Caco-2 (cell line): ENCODE data around the gene IGSF8. TPM values are rescaled to one million over a fixed set of nuclear protein-coding genes. Genes with fewer than 3 reads are reported as not detected.

Experiments
- BruUV-seq: library from RNA; stranded (reverse); fragments of 400-500 nt; replicated peaks from 2 replicates; lab custom pipeline; 2021; lab: Mats Ljungman, UMichigan
- CTCF ChIA-PET: fragments of 300-600 bp; sonication (Branson Sonifier 250); formaldehyde crosslinking; loops from one replicate; lab custom pipeline; 2022; ENCODE audit warnings: antibody characterized with exemption; lab: Charles Lee
- POLR2A ChIA-PET: fragments of 300-600 bp; sonication (Branson Sonifier 250); formaldehyde crosslinking; loops from one replicate; lab custom pipeline; 2022; ENCODE audit warnings: antibody characterized with exemption; lab: Charles Lee
- DNase-seq, 2 experiments: peaks; one replicate each; pipeline versions ENCODE4 v3.0.0 to v3.0.0-alpha.2; 2020 to 2022
- H3K27me3 ChIP-seq: replicated peaks from 2 replicates; pipeline ENCODE4 v1.6.0; 2011; ENCODE audit warnings: low read length; ENCODE audit not compliant: control insufficient read depth, insufficient read depth
- H3K36me3 ChIP-seq: 2 replicates; pipeline ENCODE4 v1.5.1; 2011; ENCODE audit warnings: low read length; ENCODE audit not compliant: control insufficient read depth, insufficient read depth
- H3K4me1 ChIP-seq: fragments of 250-450 bp; sonication (Bioruptor Pico); 2 replicates; pipeline ENCODE4 v1.5.1; 2020; ENCODE audit warnings: mild to moderate bottlenecking
- H3K4me3 ChIP-seq: 2 replicates; pipeline ENCODE4 v1.5.1; 2011; ENCODE audit warnings: low read depth, mild to moderate bottlenecking, control low read depth, low read length
- H3K9me3 ChIP-seq: fragments of 250-450 bp; sonication (Bioruptor Pico); 2 replicates; pipeline ENCODE4 v1.5.1; 2020; ENCODE audit warnings: mild to moderate bottlenecking, moderate library complexity
- H3K27ac Mint-ChIP-seq: one replicate; pipeline ENCODE4 v1.8.0; 2022; ENCODE audit warnings: mixed read lengths; ENCODE audit not compliant: unreplicated experiment
- H3K27me3 Mint-ChIP-seq: one replicate; pipeline ENCODE4 v1.8.0; 2022; ENCODE audit warnings: mixed read lengths; ENCODE audit not compliant: insufficient read depth, unreplicated experiment
- H3K36me3 Mint-ChIP-seq: one replicate; pipeline ENCODE4 v1.8.0; 2022; ENCODE audit warnings: mild to moderate bottlenecking, mixed read lengths; ENCODE audit not compliant: insufficient read depth, unreplicated experiment
- H3K4me1 Mint-ChIP-seq: one replicate; pipeline ENCODE4 v1.8.0; 2022; ENCODE audit warnings: low read depth, mixed read lengths; ENCODE audit not compliant: unreplicated experiment
- H3K4me3 Mint-ChIP-seq: one replicate; pipeline ENCODE4 v1.8.0; 2022; ENCODE audit warnings: mild to moderate bottlenecking, moderate library complexity, mixed read lengths; ENCODE audit not compliant: unreplicated experiment
- H3K9me3 Mint-ChIP-seq: one replicate; pipeline ENCODE4 v1.8.0; 2022; ENCODE audit warnings: mixed read lengths; ENCODE audit not compliant: unreplicated experiment
- CTCF ChIP-seq, 2 experiments: fragments of 200-600 bp in 1 of 2; IDR thresholded peaks; 1 replicate in 1 of 2; 2 replicates in 1 of 2; pipeline versions ENCODE4 v1.5.1 to v1.8.0; 2011 to 2022; ENCODE audit warnings: antibody characterized with exemption in 1 of 2, control low read depth in 1 of 2, inconsistent platforms in 1 of 2, low read depth in 1 of 2, low read length in 1 of 2, mild to moderate bottlenecking in 1 of 2, moderate library complexity in 1 of 2; ENCODE audit not compliant: insufficient read depth in 1 of 2, severe bottlenecking in 1 of 2, unreplicated experiment in 1 of 2
- intact Hi-C: fragments of 100-400 bp; cut with micrococcal nuclease; formaldehyde crosslinking; loops from one replicate; pipeline ENCODE4 v1.10.0; 2022; ENCODE audit not compliant: unreplicated experiment
- total RNA-seq: library from RNA; stranded (reverse); gene quantifications from 2 replicates; pipeline ENCODE4 v1.2.3, GENCODE V29; 2022

IGSF8 gene
- total RNA-seq, 1 experiment from 2014 or later = 15.4 TPM

GRCh38 chr1:160064746-160065145 lies 33.7 kb downstream of the IGSF8 start:
- Mint-ChIP-seq H3K27ac (no peak overlapping the region), H3K4me1 (no peaks in the 10 kb centered on the region), H3K9me3 (no peaks in the 10 kb centered on the region), H3K27me3 (peaks cover 3% of the 10 kb centered on the region), H3K4me3 (no peak overlapping the region), H3K36me3 (peaks cover 4% of the 10 kb centered on the region)
- Histone ChIP-seq H3K4me3 (no peak overlapping the region), H3K36me3 (no peaks in the 10 kb centered on the region), H3K4me1 (peaks cover 17% of the 10 kb centered on the region), H3K27me3 (no peaks in the 10 kb centered on the region), H3K9me3 (no peaks in the 10 kb centered on the region)
- no peak for TF ChIP-seq CTCF (IDR thresholded peaks at IDR 0.05; ENCODE audit: insufficient read depth in 1 of 2, low read depth in 1 of 2, low read length in 1 of 2, severe bottlenecking in 1 of 2, unreplicated experiment in 1 of 2)
- ChIA-PET POLR2A (no interaction called here), CTCF (no interaction called here)
- intact Hi-C loops = no loop called here
- no TSS peak for BruUV-seq
- DNase-seq = peak in 1 of 2 experiments; percentile 28

GRCh38 chr1:160064164-160064563 lies 34.3 kb downstream of the IGSF8 start:
- H3K27me3 ChIP-seq = no peaks in the 10 kb centered on the region
- peaks cover 15% of the 10 kb centered on the region for H3K4me1 ChIP-seq
- no peak for TF ChIP-seq CTCF (IDR thresholded peaks at IDR 0.05; ENCODE audit: insufficient read depth in 1 of 2, low read depth in 1 of 2, low read length in 1 of 2, severe bottlenecking in 1 of 2, unreplicated experiment in 1 of 2)
- no peak overlapping the region for H3K4me3 ChIP-seq
- Mint-ChIP-seq H3K9me3 (no peaks in the 10 kb centered on the region), H3K27me3 (peaks cover 5% of the 10 kb centered on the region), H3K27ac (no peak overlapping the region), H3K4me1 (no peaks in the 10 kb centered on the region), H3K36me3 (no peaks in the 10 kb centered on the region), H3K4me3 (no peak overlapping the region)
- H3K9me3 ChIP-seq = no peaks in the 10 kb centered on the region
- POLR2A ChIA-PET = interaction anchor here (0.6 kb wide), 1 partner anchor 10 kb away, joined by 3 read pairs; no protein-coding TSS in a partner anchor
- no peaks in the 10 kb centered on the region for H3K36me3 ChIP-seq
- DNase-seq = no peak
- intact Hi-C loops = no loop called here
- CTCF ChIA-PET = interaction anchor here (1.8 kb wide), 1 partner anchor 21 kb away, joined by 6 read pairs; no protein-coding TSS in a partner anchor
- no TSS peak for BruUV-seq

GRCh38 chr1:160063176-160063575 lies 35.2 kb downstream of the IGSF8 start:
- peaks cover 2% of the 10 kb centered on the region for H3K27me3 Mint-ChIP-seq
- BruUV-seq = no TSS peak
- Histone ChIP-seq H3K27me3 (no peaks in the 10 kb centered on the region), H3K36me3 (no peaks in the 10 kb centered on the region), H3K4me3 (no peak overlapping the region), H3K4me1 (peaks cover 15% of the 10 kb centered on the region), H3K9me3 (no peaks in the 10 kb centered on the region)
- H3K4me3 Mint-ChIP-seq = no peak overlapping the region
- no peaks in the 10 kb centered on the region for H3K4me1 Mint-ChIP-seq
- H3K9me3 Mint-ChIP-seq = no peaks in the 10 kb centered on the region
- no peak overlapping the region for H3K27ac Mint-ChIP-seq
- TF ChIP-seq CTCF (IDR thresholded peaks at IDR 0.05; ENCODE audit: insufficient read depth in 1 of 2, low read depth in 1 of 2, low read length in 1 of 2, severe bottlenecking in 1 of 2, unreplicated experiment in 1 of 2) = no peak
- POLR2A ChIA-PET = no interaction called here
- H3K36me3 Mint-ChIP-seq = no peaks in the 10 kb centered on the region
- CTCF ChIA-PET = interaction anchor here (1.1 to 1.8 kb wide), 2 partner anchors 22 to 55 kb away, joined by 3 to 6 read pairs; no protein-coding TSS in a partner anchor
- DNase-seq = no peak
- intact Hi-C loops = no loop called here
